ENCODE results near the gene ZBTB7C.

Gene ZBTB7C

DNA sequence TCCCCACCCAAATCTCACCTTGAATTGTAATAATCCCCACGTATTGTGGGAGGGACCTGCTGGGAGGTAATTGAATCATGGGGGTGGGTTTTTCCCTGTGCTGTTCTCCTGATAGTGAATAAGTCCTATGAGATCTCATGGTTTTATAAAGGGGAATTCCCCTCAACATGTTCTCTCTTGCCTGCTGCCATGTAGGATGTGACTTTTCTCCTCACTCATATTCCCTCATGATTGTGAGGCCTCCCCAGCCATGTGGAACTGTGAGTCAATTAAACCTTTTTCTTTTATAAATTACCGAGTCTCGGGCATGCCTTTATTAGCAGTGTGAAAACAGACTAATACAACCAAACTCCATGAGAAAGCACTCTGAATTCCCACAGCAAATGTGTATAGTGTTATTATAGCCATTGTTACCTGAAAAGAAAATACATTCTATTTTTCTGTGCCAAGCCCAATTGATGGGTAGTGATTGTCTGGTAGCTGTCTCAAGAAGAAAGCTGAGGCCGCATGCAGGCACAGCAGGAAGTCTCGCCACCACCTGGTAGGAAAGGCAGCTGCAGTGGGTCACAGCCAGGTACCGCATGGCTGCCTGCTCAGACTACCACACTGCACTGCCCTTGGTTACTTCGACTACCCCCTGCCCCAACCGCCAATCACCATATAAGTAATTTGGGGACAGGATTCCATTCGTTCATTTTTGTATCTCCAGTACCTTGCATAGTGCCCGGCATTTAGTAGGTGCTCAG is 10.3 kb upstream of the ZBTB7C start:
- Histone ChIP-seq H3K36me3 (ENCODE audit: control insufficient read depth, insufficient read depth, low read length) (no peaks in the 10 kb centered on the region), H3K79me2 (no peaks in the 10 kb centered on the region), H3K9me3 (ENCODE audit: control insufficient read depth, low read length) (no peaks in the 10 kb centered on the region), H2AFZ (no peak overlapping the region), H3K4me1 (no peaks in the 10 kb centered on the region), H3K4me3 (ENCODE audit: low read depth, low read length) (no peak overlapping the region), H3K27ac (no peak overlapping the region), H3K27me3 (ENCODE audit: control insufficient read depth, insufficient read depth, low read length) (no peaks in the 10 kb centered on the region), H3K4me2 (ENCODE audit: low read length) (no peak overlapping the region), H3K9ac (no peak overlapping the region)
- TF ChIP-seq, protein P1, sequence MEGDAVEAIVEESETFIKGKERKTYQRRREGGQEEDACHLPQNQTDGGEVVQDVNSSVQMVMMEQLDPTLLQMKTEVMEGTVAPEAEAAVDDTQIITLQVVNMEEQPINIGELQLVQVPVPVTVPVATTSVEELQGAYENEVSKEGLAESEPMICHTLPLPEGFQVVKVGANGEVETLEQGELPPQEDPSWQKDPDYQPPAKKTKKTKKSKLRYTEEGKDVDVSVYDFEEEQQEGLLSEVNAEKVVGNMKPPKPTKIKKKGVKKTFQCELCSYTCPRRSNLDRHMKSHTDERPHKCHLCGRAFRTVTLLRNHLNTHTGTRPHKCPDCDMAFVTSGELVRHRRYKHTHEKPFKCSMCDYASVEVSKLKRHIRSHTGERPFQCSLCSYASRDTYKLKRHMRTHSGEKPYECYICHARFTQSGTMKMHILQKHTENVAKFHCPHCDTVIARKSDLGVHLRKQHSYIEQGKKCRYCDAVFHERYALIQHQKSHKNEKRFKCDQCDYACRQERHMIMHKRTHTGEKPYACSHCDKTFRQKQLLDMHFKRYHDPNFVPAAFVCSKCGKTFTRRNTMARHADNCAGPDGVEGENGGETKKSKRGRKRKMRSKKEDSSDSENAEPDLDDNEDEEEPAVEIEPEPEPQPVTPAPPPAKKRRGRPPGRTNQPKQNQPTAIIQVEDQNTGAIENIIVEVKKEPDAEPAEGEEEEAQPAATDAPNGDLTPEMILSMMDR (IDR thresholded peaks at IDR 0.05), result no peak

DNA sequence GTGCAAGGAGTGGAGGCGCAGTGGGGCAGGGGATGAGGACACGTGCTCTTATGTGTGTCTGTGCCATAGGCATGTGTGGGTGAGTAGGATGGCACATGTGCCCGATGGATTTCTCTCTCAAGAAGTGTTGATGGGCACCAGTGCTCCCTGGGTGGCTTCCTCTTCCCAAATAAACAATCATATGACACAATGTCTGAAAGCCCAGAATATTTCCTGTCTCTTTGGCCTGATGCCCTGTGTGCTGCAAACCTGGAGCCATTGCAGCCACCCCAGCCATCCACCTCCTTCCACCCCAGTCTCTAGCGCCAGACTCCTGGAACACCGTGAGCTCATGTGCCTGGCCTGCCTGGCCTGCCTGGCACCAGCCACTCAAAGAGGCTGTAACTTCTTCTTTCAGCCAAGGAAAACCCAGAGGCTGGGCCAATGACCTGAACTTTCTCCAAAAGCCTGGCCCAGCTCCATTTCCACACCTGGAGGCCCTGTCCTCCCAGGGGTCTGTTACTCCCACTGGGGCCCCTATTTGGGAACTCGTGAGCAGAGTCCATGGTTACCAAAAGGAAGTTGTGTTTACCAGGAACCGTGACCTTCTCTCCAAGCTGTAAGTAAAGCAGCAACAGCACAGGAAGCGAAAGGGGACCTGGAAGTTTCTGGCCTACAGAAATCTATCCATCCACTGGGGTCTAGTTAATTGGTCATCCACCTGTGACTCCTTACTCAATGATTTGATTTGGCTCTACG is 9.5 kb upstream of the ZBTB7C start:
- H3K27ac ChIP-seq, result no peak overlapping the region
- H3K4me3 ChIP-seq (ENCODE audit: low read depth, low read length), result no peak overlapping the region
- TF ChIP-seq, protein P1 (IDR thresholded peaks at IDR 0.05), result no peak
- no peaks in the 10 kb centered on the region for H3K9me3 ChIP-seq (ENCODE audit: control insufficient read depth, low read length)
- H3K79me2 ChIP-seq, result no peaks in the 10 kb centered on the region
- no peak overlapping the region for H3K9ac ChIP-seq
- no peaks in the 10 kb centered on the region for H3K36me3 ChIP-seq (ENCODE audit: control insufficient read depth, insufficient read depth, low read length)
- H3K27me3 ChIP-seq (ENCODE audit: control insufficient read depth, insufficient read depth, low read length), result no peaks in the 10 kb centered on the region
- no peak overlapping the region for H2AFZ ChIP-seq
- H3K4me2 ChIP-seq (ENCODE audit: low read length), result no peak overlapping the region
- H3K4me1 ChIP-seq, result no peaks in the 10 kb centered on the region

- Histone ChIP-seq H3K4me3 (ENCODE audit: low read depth, low read length) (no peak overlapping the region), H3K79me2 (no peaks in the 10 kb centered on the region), H3K4me2 (ENCODE audit: low read length) (no peak overlapping the region), H3K9ac (no peak overlapping the region), H3K27me3 (ENCODE audit: control insufficient read depth, insufficient read depth, low read length) (no peaks in the 10 kb centered on the region), H3K36me3 (ENCODE audit: control insufficient read depth, insufficient read depth, low read length) (no peaks in the 10 kb centered on the region), H3K27ac (no peak overlapping the region), H3K4me1 (no peaks in the 10 kb centered on the region), H2AFZ (no peak overlapping the region), H3K9me3 (ENCODE audit: control insufficient read depth, low read length) (no peaks in the 10 kb centered on the region)
- TF ChIP-seq, protein P1 (IDR thresholded peaks at IDR 0.05), result no peak
Measured at GRCh38 chr18:48417985-48418384, 8.8 kb upstream of the ZBTB7C start.

GRCh38 chr18:48413342-48413741 is 4.2 kb upstream of the ZBTB7C start:
- Histone ChIP-seq H3K4me3 (ENCODE audit: low read depth, low read length) (no peak overlapping the region), H3K79me2 (no peaks in the 10 kb centered on the region), H3K27me3 (ENCODE audit: control insufficient read depth, insufficient read depth, low read length) (no peaks in the 10 kb centered on the region), H3K9ac (no peak overlapping the region), H2AFZ (no peak overlapping the region), H3K4me1 (no peaks in the 10 kb centered on the region), H3K36me3 (ENCODE audit: control insufficient read depth, insufficient read depth, low read length) (no peaks in the 10 kb centered on the region), H3K9me3 (ENCODE audit: control insufficient read depth, low read length) (no peaks in the 10 kb centered on the region), H3K4me2 (ENCODE audit: low read length) (no peak overlapping the region), H3K27ac (no peak overlapping the region)
- TF ChIP-seq, protein P1 (IDR thresholded peaks at IDR 0.05), result no peak
